Testis (tissue), 2 donors: ENCODE data around the gene GOLGA6B.

Experiments used
- CTCF ChIP-seq, 3 experiments: fragments of 450-650 bp in 2 of 3; fragments of 200-600 bp in 1 of 3; sonication (generic) in 1 of 3; IDR thresholded peaks; one replicate each; pipeline ENCODE4 v1.5.1; 2016 to 2019; ENCODE audit warnings: antibody characterized with exemption in 3 of 3, mild to moderate bottlenecking in 2 of 3, moderate library complexity in 1 of 3
- POLR2A ChIP-seq: fragments of 450-650 bp; IDR thresholded peaks from one replicate; pipeline ENCODE4 v1.6.1; 2017; ENCODE audit warnings: antibody characterized with exemption, mild to moderate bottlenecking, moderate library complexity

- TF ChIP-seq CTCF (IDR thresholded peaks at IDR 0.05): no peak
- no peak for TF ChIP-seq POLR2A
Observed at GRCh38 chr15:72688697-72689096, 34.2 kb downstream of the GOLGA6B start.
